PC-9 (cell line): Measurements from ENCODE around the gene EFCAB9. TPM values are rescaled to one million over a fixed set of nuclear protein-coding genes. Genes with fewer than 3 reads are reported as not detected.
"Not testable (repeated sequence)": the region's sequence is repeated elsewhere in the genome, so short reads cannot be mapped to it uniquely, and the experiment has no call there.

Experiments
- BruUV-seq: library from RNA; stranded (reverse); fragments of 400-500 nt; replicated peaks from 2 replicates; lab custom pipeline; 2021; lab: Mats Ljungman, UMichigan
- CTCF ChIA-PET: fragments of 300-600 bp; sonication (Branson Sonifier 250); formaldehyde crosslinking; loops from one replicate; lab custom pipeline; 2022; ENCODE audit warnings: antibody characterized with exemption; lab: Charles Lee
- POLR2A ChIA-PET: fragments of 300-600 bp; sonication (Branson Sonifier 250); formaldehyde crosslinking; loops from one replicate; lab custom pipeline; 2022; ENCODE audit warnings: antibody characterized with exemption; ENCODE audit not compliant: unreplicated experiment; lab: Charles Lee
- DNase-seq, 2 experiments: peaks; one replicate each; pipeline versions ENCODE4 v3.0.0 to v3.0.0-alpha.2; 2015 to 2022; ENCODE audit warnings: mixed read lengths in 1 of 2
- H2AFZ ChIP-seq: fragments of 200-600 bp; sonication (generic); 2 replicates; pipeline ENCODE4 v1.8.1; 2017; ENCODE audit warnings: antibody characterized with exemption
- H3F3A ChIP-seq: fragments of 200-600 bp; sonication (generic); 2 replicates; pipeline ENCODE4 v1.8.1; 2017; ENCODE audit warnings: antibody characterized with exemption, mild to moderate bottlenecking, low read depth; ENCODE audit not compliant: insufficient read depth
- H3K27ac ChIP-seq: fragments of 200-600 bp; sonication (generic); 2 replicates; pipeline ENCODE4 v1.6.1; 2016; ENCODE audit warnings: mixed run types
- H3K27me3 ChIP-seq: fragments of 200-600 bp; sonication (generic); 2 replicates; pipeline ENCODE4 v1.6.1; 2016; ENCODE audit warnings: low read depth, mixed run types; ENCODE audit not compliant: insufficient read depth
- H3K36me3 ChIP-seq: fragments of 200-600 bp; sonication (generic); 2 replicates; pipeline ENCODE4 v1.6.1; 2016; ENCODE audit warnings: low read depth, mixed run types
- H3K4me1 ChIP-seq: fragments of 200-600 bp; sonication (generic); replicated peaks from 2 replicates; pipeline ENCODE4 v1.6.1; 2016; ENCODE audit warnings: mixed run types; ENCODE audit not compliant: insufficient read depth
- H3K4me2 ChIP-seq: fragments of 200-600 bp; sonication (generic); 2 replicates; pipeline ENCODE4 v1.6.1; 2017; ENCODE audit warnings: mixed run types
- H3K4me3 ChIP-seq: fragments of 200-600 bp; sonication (generic); 2 replicates; pipeline ENCODE4 v1.6.1; 2016; ENCODE audit warnings: mixed run types
- H3K79me2 ChIP-seq: fragments of 200-600 bp; sonication (generic); 2 replicates; pipeline ENCODE4 v1.6.1; 2017; ENCODE audit warnings: low read depth, mixed run types
- H3K9me2 ChIP-seq: fragments of 200-600 bp; sonication (generic); 2 replicates; pipeline ENCODE4 v1.8.1; 2017; ENCODE audit warnings: mild to moderate bottlenecking; ENCODE audit not compliant: insufficient read depth
- H3K9me3 ChIP-seq: fragments of 200-600 bp; sonication (generic); 2 replicates; pipeline ENCODE4 v1.8.1; 2016; ENCODE audit warnings: low read depth; ENCODE audit not compliant: insufficient read depth
- H4K20me1 ChIP-seq: fragments of 200-600 bp; sonication (generic); 2 replicates; pipeline ENCODE4 v1.8.1; 2017; ENCODE audit not compliant: insufficient read depth
- CTCF ChIP-seq: fragments of 200-600 bp; sonication (generic); conservative IDR thresholded peaks from 2 replicates; pipeline ENCODE4 v1.6.1; 2017; ENCODE audit warnings: mixed run types, antibody characterized with exemption, mild to moderate bottlenecking, moderate library complexity
- EZH2 ChIP-seq: fragments of 200-600 bp; sonication (generic); IDR thresholded peaks from 2 replicates; pipeline ENCODE4 v1.8.0; 2017; ENCODE audit warnings: antibody characterized with exemption, low read depth
- intact Hi-C: fragments of 100-400 bp; cut with micrococcal nuclease; formaldehyde crosslinking; loops from one replicate; pipeline ENCODE4 v1.10.0; 2022; ENCODE audit not compliant: unreplicated experiment
- total RNA-seq: library from RNA; stranded (reverse); gene quantifications from 2 replicates; pipeline ENCODE4 v1.2.3, GENCODE V29; 2021

The EFCAB9 gene
- total RNA-seq, 1 experiment from 2014 or later, result not detected

GRCh38 chr5:172148381-172148780 lies 45.6 kb upstream of the EFCAB9 start:
- H3K9me2 ChIP-seq, result no peaks in the 10 kb centered on the region
- H3K9me3 ChIP-seq, result no peaks in the 10 kb centered on the region
- TF ChIP-seq EZH2, result no peak
- H3K4me1 ChIP-seq, result no peaks in the 10 kb centered on the region
- BruUV-seq, result no TSS peak
- H2AFZ ChIP-seq, result no peak overlapping the region
- no peaks in the 10 kb centered on the region for H3K27me3 ChIP-seq
- ChIA-PET POLR2A (no interaction called here), CTCF (interaction anchor here (0.6 kb wide), 1 partner anchor 41 kb away, joined by 5 read pairs; no protein-coding TSS in a partner anchor)
- 0 out of 2 replicates have a peak, but pooled peaks cover 3% of the 10 kb centered on the region for H3F3A ChIP-seq
- no peak overlapping the region for H3K4me3 ChIP-seq
- intact Hi-C loops, result no loop called here
- no peak overlapping the region for H3K4me2 ChIP-seq
- no peaks in the 10 kb centered on the region; the same call in none of the 2 replicates for H4K20me1 ChIP-seq
- H3K27ac ChIP-seq, result no peak overlapping the region
- no peaks in the 10 kb centered on the region for H3K36me3 ChIP-seq
- no peak for DNase-seq
- no peaks in the 10 kb centered on the region for H3K79me2 ChIP-seq

- Histone ChIP-seq H3K9me3 (no peaks in the 10 kb centered on the region), H2AFZ (no peak overlapping the region), H3K4me2 (no peak overlapping the region), H3F3A (0 out of 2 replicates have a peak, but pooled peaks cover 3% of the 10 kb centered on the region), H3K4me3 (no peak overlapping the region), H3K4me1 (no peaks in the 10 kb centered on the region), H3K79me2 (no peaks in the 10 kb centered on the region), H3K9me2 (no peaks in the 10 kb centered on the region), H3K27ac (no peak overlapping the region), H3K27me3 (no peaks in the 10 kb centered on the region), H4K20me1 (no peaks in the 10 kb centered on the region; the same call in none of the 2 replicates), H3K36me3 (no peaks in the 10 kb centered on the region)
- BruUV-seq, result no TSS peak
- intact Hi-C loops, result no loop called here
- CTCF ChIA-PET, result no interaction called here
- POLR2A ChIA-PET, result no interaction called here
- TF ChIP-seq EZH2, result no peak
- no peak for TF ChIP-seq CTCF
- no peak for DNase-seq
These were observed 44.9 kb upstream of the EFCAB9 start for GRCh38 chr5:172149073-172149472.

GRCh38 chr5:172149481-172149880 lies 44.5 kb upstream of the EFCAB9 start:
- H3K9me2 ChIP-seq, BruUV-seq, H3K27ac ChIP-seq, H2AFZ ChIP-seq, H3K79me2 ChIP-seq, H4K20me1 ChIP-seq, H3K4me3 ChIP-seq, H3K36me3 ChIP-seq, H3K4me2 ChIP-seq, H3K9me3 ChIP-seq, intact Hi-C loops, H3K27me3 ChIP-seq, H3F3A ChIP-seq, H3K4me1 ChIP-seq, POLR2A ChIA-PET, CTCF ChIA-PET, DNase-seq: not testable (repeated sequence)

GRCh38 chr5:172150514-172151425 lies 43.2 kb upstream of the EFCAB9 start:
- Histone ChIP-seq H3K27me3 (no peaks in the 10 kb centered on the region), H3K27ac (no peak overlapping the region), H3K36me3 (no peaks in the 10 kb centered on the region), H4K20me1 (no peaks in the 10 kb centered on the region), H3F3A (0 out of 2 replicates have a peak, but pooled peaks cover 3% of the 10 kb centered on the region), H3K9me3 (no peaks in the 10 kb centered on the region), H3K4me3 (no peak overlapping the region), H2AFZ (no peak overlapping the region), H3K4me2 (no peak overlapping the region), H3K4me1 (no peaks in the 10 kb centered on the region), H3K79me2 (no peaks in the 10 kb centered on the region), H3K9me2 (no peaks in the 10 kb centered on the region)
- TF ChIP-seq CTCF, result no peak
- TF ChIP-seq EZH2, result no peak
- no peak for DNase-seq
- CTCF ChIA-PET, result no interaction called here
- BruUV-seq, result no TSS peak
- intact Hi-C loops, result no loop called here
- POLR2A ChIA-PET, result no interaction called here
